Measurements from ENCODE around the gene MAP4K2. TPM values are rescaled to one million over a fixed set of nuclear protein-coding genes. Genes with fewer than 3 reads are reported as not detected.
"Not testable (repeated sequence)": the region's sequence is repeated elsewhere in the genome, so short reads cannot be mapped to it uniquely, and the experiment has no call there.

Gene MAP4K2
- total RNA-seq, 1 donor from 2014 or later: 6.8 TPM

DNA sequence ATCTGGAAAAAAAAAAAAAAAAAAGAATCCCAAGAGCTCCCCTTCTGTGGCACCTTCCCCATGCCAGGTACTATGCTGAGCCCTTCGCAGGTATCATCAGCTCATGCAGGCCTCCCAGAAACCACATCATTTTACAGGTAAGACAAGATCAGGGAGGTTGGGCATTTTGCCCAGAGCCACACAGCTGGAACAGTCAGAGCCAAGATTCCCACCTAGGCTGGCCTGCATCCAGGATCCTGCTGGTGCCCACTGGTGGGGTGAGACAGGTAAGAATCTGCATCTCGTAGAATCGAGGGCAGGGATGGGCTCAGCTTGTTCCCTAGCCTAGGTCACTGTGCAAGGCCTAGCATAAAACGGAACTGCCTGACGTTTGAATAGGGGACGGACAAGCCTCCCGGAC lies 23.0 kb upstream of the MAP4K2 start:
- TF ChIP-seq, protein P1, sequence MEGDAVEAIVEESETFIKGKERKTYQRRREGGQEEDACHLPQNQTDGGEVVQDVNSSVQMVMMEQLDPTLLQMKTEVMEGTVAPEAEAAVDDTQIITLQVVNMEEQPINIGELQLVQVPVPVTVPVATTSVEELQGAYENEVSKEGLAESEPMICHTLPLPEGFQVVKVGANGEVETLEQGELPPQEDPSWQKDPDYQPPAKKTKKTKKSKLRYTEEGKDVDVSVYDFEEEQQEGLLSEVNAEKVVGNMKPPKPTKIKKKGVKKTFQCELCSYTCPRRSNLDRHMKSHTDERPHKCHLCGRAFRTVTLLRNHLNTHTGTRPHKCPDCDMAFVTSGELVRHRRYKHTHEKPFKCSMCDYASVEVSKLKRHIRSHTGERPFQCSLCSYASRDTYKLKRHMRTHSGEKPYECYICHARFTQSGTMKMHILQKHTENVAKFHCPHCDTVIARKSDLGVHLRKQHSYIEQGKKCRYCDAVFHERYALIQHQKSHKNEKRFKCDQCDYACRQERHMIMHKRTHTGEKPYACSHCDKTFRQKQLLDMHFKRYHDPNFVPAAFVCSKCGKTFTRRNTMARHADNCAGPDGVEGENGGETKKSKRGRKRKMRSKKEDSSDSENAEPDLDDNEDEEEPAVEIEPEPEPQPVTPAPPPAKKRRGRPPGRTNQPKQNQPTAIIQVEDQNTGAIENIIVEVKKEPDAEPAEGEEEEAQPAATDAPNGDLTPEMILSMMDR (IDR thresholded peaks at IDR 0.05; ENCODE audit: insufficient read depth, low read length, severe bottlenecking): no peak
- H3K4me3 ChIP-seq (ENCODE audit: low read depth, low read length): no peak overlapping the region
- no peak for DNase-seq (ENCODE audit: low read depth)
- H3K36me3 ChIP-seq (ENCODE audit: control insufficient read depth, insufficient read depth, low read length): peaks cover 46% of the 10 kb centered on the region
- FAIRE-seq: peak; percentile 73
- no peaks in the 10 kb centered on the region for H3K27me3 ChIP-seq (ENCODE audit: control insufficient read depth, insufficient read depth, low read length)

DNA sequence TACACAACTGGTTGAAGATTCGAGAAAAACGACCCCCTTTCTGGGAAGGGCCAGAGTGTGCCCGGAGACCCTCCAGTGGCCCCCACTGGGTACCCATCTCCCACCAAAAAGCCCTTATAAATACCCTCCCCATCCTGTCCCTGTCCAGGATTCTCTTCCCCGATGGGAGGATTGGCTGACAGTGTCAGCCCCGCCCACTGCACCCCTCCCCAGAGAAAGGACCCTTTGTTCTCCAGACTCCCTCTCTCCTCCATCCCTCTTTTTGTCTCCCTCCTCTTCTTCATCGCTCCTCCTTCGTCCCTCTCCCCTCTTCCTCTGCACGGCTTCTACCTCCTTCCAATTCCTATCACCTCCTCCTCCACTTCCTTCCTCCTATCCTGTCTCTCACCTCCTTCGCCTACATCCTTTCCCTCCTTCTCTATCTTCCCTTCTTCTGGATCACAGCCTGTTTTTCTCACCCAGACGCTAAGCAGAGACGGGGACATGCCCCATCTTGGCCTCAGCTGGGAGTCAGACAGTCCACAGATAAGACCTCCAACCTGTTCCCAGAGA lies 20.6 kb upstream of the MAP4K2 start:
- Histone ChIP-seq H3K36me3 (ENCODE audit: control insufficient read depth, insufficient read depth, low read length) (peaks cover 32% of the 10 kb centered on the region), H3K27me3 (ENCODE audit: control insufficient read depth, insufficient read depth, low read length) (no peaks in the 10 kb centered on the region), H3K4me3 (ENCODE audit: low read depth, low read length) (no peak overlapping the region)
- TF ChIP-seq, protein P1 (IDR thresholded peaks at IDR 0.05; ENCODE audit: insufficient read depth, low read length, severe bottlenecking): no peak
- DNase-seq (ENCODE audit: low read depth) (no peak), FAIRE-seq (no peak)

- DNase-seq (ENCODE audit: low read depth): no peak
- Histone ChIP-seq H3K4me3 (ENCODE audit: low read depth, low read length) (no peak overlapping the region), H3K36me3 (ENCODE audit: control insufficient read depth, insufficient read depth, low read length) (no peaks in the 10 kb centered on the region), H3K27me3 (ENCODE audit: control insufficient read depth, insufficient read depth, low read length) (no peaks in the 10 kb centered on the region)
- TF ChIP-seq, protein P1 (IDR thresholded peaks at IDR 0.05; ENCODE audit: insufficient read depth, low read length, severe bottlenecking): no peak
- FAIRE-seq: no peak
These were observed 14.5 kb upstream of the MAP4K2 start for GRCh38 chr11:64817476-64817875.

DNA sequence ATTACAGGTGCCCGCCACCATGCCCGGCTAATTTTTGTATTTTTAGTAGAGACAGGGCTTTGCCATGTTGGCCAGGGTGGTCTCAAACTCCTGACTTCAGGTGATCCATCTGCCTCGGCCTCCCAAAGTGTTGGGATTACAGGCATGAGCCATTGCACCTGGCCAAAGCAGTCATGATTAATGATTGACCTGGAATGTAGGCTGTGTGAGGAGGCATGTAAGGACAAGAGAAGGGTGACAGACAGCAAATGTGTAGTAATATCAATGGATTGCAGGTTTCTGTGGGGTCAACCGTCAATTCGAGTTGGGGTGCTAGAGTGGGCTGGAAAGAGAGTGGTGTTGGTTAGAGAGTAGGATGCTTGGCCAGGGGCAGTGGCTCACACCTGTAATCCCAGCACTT lies 12.4 kb upstream of the MAP4K2 start:
- FAIRE-seq; H3K4me3 ChIP-seq (ENCODE audit: low read depth, low read length); H3K27me3 ChIP-seq (ENCODE audit: control insufficient read depth, insufficient read depth, low read length); H3K36me3 ChIP-seq (ENCODE audit: control insufficient read depth, insufficient read depth, low read length): not testable (repeated sequence)
- DNase-seq (ENCODE audit: low read depth): peak; percentile 78

DNA sequence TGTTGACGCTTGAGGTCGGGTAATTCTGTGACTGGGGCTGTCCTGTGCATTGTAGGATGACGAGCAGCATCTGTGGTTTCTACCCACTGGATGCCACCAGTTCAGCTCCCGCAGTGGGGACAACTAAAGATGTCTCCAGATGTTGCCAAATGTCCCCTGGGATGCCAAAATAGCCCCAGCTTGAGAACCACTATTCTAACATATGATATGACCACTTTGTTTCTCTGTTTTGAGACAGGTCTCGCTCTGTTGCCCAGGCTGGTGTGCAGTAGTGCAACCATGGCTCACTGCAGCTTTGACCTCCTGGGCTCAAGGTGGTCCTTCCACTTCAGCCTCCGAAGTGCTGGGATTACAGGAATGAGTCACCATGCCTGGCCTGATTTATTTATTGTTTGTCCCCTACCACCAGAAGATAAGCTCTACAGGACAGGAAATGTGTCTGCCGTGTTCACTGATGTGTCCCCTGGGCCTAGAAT lies 11.7 kb upstream of the MAP4K2 start:
- H3K36me3 ChIP-seq (ENCODE audit: control insufficient read depth, insufficient read depth, low read length): no peaks in the 10 kb centered on the region
- no peaks in the 10 kb centered on the region for H3K27me3 ChIP-seq (ENCODE audit: control insufficient read depth, insufficient read depth, low read length)
- TF ChIP-seq, protein P1 (IDR thresholded peaks at IDR 0.05; ENCODE audit: insufficient read depth, low read length, severe bottlenecking): no peak
- no peak for FAIRE-seq
- peak; percentile 5 for DNase-seq (ENCODE audit: low read depth)
- no peak overlapping the region for H3K4me3 ChIP-seq (ENCODE audit: low read depth, low read length)

- no peaks in the 10 kb centered on the region for H3K36me3 ChIP-seq (ENCODE audit: control insufficient read depth, insufficient read depth, low read length)
- TF ChIP-seq, protein P1 (IDR thresholded peaks at IDR 0.05; ENCODE audit: insufficient read depth, low read length, severe bottlenecking): no peak
- FAIRE-seq (no peak), DNase-seq (ENCODE audit: low read depth) (no peak)
- no peak overlapping the region for H3K4me3 ChIP-seq (ENCODE audit: low read depth, low read length)
- H3K27me3 ChIP-seq (ENCODE audit: control insufficient read depth, insufficient read depth, low read length): no peaks in the 10 kb centered on the region
These were observed 10.8 kb upstream of the MAP4K2 start for GRCh38 chr11:64813826-64814225.

Measured in bronchial epithelial cell (primary cell).